ENCODE results near the gene OSTF1.

OSTF1 gene

GRCh38 chr9:75072895-75073294 lies 15.4 kb upstream of the OSTF1 start:
- H3K4me3 ChIP-seq (ENCODE audit: insufficient read depth, low read length, poor library complexity, severe bottlenecking): no peak overlapping the region
- no peaks in the 10 kb centered on the region for H3K36me3 ChIP-seq (ENCODE audit: low read length)
- no peak overlapping the region for H3K9ac ChIP-seq (ENCODE audit: low read length)
- no peak overlapping the region for H3K4me2 ChIP-seq (ENCODE audit: low read depth, low read length, poor library complexity, severe bottlenecking)
- no peak overlapping the region for H2AFZ ChIP-seq (ENCODE audit: low read depth, low read length, severe bottlenecking)
- H3K27ac ChIP-seq (ENCODE audit: low read depth, low read length): no peak overlapping the region
- no peaks in the 10 kb centered on the region for H3F3A ChIP-seq (ENCODE audit: insufficient read depth)
- no peaks in the 10 kb centered on the region for H3K9me2 ChIP-seq (replicated peaks; ENCODE audit: insufficient read depth, low read length)
- no peaks in the 10 kb centered on the region for H3K79me2 ChIP-seq (ENCODE audit: insufficient read depth, low read length)
- no peaks in the 10 kb centered on the region for H4K20me1 ChIP-seq (ENCODE audit: low read depth, low read length)
- no peaks in the 10 kb centered on the region for H3K27me3 ChIP-seq (ENCODE audit: low read length)
- TF ChIP-seq, protein P1, sequence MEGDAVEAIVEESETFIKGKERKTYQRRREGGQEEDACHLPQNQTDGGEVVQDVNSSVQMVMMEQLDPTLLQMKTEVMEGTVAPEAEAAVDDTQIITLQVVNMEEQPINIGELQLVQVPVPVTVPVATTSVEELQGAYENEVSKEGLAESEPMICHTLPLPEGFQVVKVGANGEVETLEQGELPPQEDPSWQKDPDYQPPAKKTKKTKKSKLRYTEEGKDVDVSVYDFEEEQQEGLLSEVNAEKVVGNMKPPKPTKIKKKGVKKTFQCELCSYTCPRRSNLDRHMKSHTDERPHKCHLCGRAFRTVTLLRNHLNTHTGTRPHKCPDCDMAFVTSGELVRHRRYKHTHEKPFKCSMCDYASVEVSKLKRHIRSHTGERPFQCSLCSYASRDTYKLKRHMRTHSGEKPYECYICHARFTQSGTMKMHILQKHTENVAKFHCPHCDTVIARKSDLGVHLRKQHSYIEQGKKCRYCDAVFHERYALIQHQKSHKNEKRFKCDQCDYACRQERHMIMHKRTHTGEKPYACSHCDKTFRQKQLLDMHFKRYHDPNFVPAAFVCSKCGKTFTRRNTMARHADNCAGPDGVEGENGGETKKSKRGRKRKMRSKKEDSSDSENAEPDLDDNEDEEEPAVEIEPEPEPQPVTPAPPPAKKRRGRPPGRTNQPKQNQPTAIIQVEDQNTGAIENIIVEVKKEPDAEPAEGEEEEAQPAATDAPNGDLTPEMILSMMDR (IDR thresholded peaks at IDR 0.05; ENCODE audit: insufficient read depth, low read length, poor library complexity, severe bottlenecking): no peak
- TF ChIP-seq EZH2phosphoT487 (conservative IDR thresholded peaks at IDR 0.05; ENCODE audit: low read length): no peak
- H3K9me3 ChIP-seq (ENCODE audit: insufficient read depth, low read length): no peaks in the 10 kb centered on the region

DNA sequence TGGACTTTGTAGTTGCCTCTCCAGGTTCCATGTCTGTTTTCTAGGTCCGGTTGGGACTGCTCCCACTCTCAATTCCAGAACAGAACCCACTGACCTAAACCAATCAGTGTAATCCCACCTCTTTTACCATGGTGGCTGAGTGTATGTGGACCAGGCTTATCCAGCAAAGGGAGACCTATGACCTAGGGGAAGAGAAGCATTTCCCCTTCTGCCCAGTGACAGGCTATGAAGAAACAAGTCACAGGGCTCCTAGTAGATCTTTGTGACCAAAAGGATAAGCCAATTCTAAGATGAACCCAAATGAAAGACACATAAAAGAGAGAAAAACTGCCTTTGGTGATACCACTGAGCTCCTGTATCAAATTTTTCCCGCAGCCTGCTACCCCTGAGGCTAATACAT lies 6.7 kb upstream of the OSTF1 start:
- no peaks in the 10 kb centered on the region for H4K20me1 ChIP-seq (ENCODE audit: low read depth, low read length)
- H3K27ac ChIP-seq (ENCODE audit: low read depth, low read length): no peak overlapping the region
- H2AFZ ChIP-seq (ENCODE audit: low read depth, low read length, severe bottlenecking): no peak overlapping the region
- no peaks in the 10 kb centered on the region for H3K79me2 ChIP-seq (ENCODE audit: insufficient read depth, low read length)
- TF ChIP-seq, protein P1 (IDR thresholded peaks at IDR 0.05; ENCODE audit: insufficient read depth, low read length, poor library complexity, severe bottlenecking): no peak
- TF ChIP-seq EZH2phosphoT487 (conservative IDR thresholded peaks at IDR 0.05; ENCODE audit: low read length): no peak
- no peaks in the 10 kb centered on the region for H3K27me3 ChIP-seq (ENCODE audit: low read length)
- H3K9me2 ChIP-seq (replicated peaks; ENCODE audit: insufficient read depth, low read length): no peaks in the 10 kb centered on the region
- peaks cover 2% of the 10 kb centered on the region; the same call in 1 of the 2 replicates for H3F3A ChIP-seq (ENCODE audit: insufficient read depth)
- no peaks in the 10 kb centered on the region for H3K36me3 ChIP-seq (ENCODE audit: low read length)
- H3K9ac ChIP-seq (ENCODE audit: low read length): no peak overlapping the region
- H3K4me2 ChIP-seq (ENCODE audit: low read depth, low read length, poor library complexity, severe bottlenecking): no peak overlapping the region
- H3K9me3 ChIP-seq (ENCODE audit: insufficient read depth, low read length): no peaks in the 10 kb centered on the region
- H3K4me3 ChIP-seq (ENCODE audit: insufficient read depth, low read length, poor library complexity, severe bottlenecking): no peak overlapping the region

GRCh38 chr9:75083188-75083970 lies 4.9 kb upstream of the OSTF1 start:
- Histone ChIP-seq H3K9ac (ENCODE audit: low read length) (no peak overlapping the region), H3K27me3 (ENCODE audit: low read length) (no peaks in the 10 kb centered on the region), H3K27ac (ENCODE audit: low read depth, low read length) (no peak overlapping the region), H3K4me2 (ENCODE audit: low read depth, low read length, poor library complexity, severe bottlenecking) (no peak overlapping the region), H3K36me3 (ENCODE audit: low read length) (no peaks in the 10 kb centered on the region), H3K9me3 (ENCODE audit: insufficient read depth, low read length) (no peaks in the 10 kb centered on the region), H4K20me1 (ENCODE audit: low read depth, low read length) (no peaks in the 10 kb centered on the region), H3K4me3 (ENCODE audit: insufficient read depth, low read length, poor library complexity, severe bottlenecking) (no peak overlapping the region), H3K9me2 (replicated peaks; ENCODE audit: insufficient read depth, low read length) (no peaks in the 10 kb centered on the region), H3F3A (ENCODE audit: insufficient read depth) (peaks cover 12% of the 10 kb centered on the region), H2AFZ (ENCODE audit: low read depth, low read length, severe bottlenecking) (no peak overlapping the region), H3K79me2 (ENCODE audit: insufficient read depth, low read length) (no peaks in the 10 kb centered on the region)
- TF ChIP-seq, protein P1 (IDR thresholded peaks at IDR 0.05; ENCODE audit: insufficient read depth, low read length, poor library complexity, severe bottlenecking): no peak
- TF ChIP-seq EZH2phosphoT487 (conservative IDR thresholded peaks at IDR 0.05; ENCODE audit: low read length): no peak
